ENCODE data around the gene WWC2. TPM values are rescaled to one million over a fixed set of nuclear protein-coding genes. Genes with fewer than 3 reads are reported as not detected.

WWC2 gene
- total and polyA plus RNA-seq, 2 experiments from 2014 or later: 50.5 to 74.2 TPM

GRCh38 chr4:183190900-183191527 lies 92.0 kb downstream of the WWC2 start:
- ATAC-seq (no peak), DNase-seq (ENCODE audit: low spot score) (no peak)
- Histone ChIP-seq H3K4me2 (no peak overlapping the region), H3K79me2 (replicated peaks; ENCODE audit: insufficient read depth) (peaks cover 97% of the 10 kb centered on the region), H3K4me1 (ENCODE audit: insufficient read depth) (peaks cover 58% of the 10 kb centered on the region), H3K27me3 (ENCODE audit: insufficient read depth) (no peaks in the 10 kb centered on the region), H3K4me3 (no peak overlapping the region), H3K36me3 (ENCODE audit: insufficient read depth) (no peaks in the 10 kb centered on the region), H3K9me2 (ENCODE audit: insufficient read depth) (no peaks in the 10 kb centered on the region), H4K20me1 (replicated peaks; ENCODE audit: insufficient read depth) (peaks cover 12% of the 10 kb centered on the region; the same call in 1 of the 2 replicates), H2AFZ (no peak overlapping the region), H3F3A (replicated peaks; ENCODE audit: low read depth) (no peaks in the 10 kb centered on the region), H3K27ac (ENCODE audit: low read depth) (no peak overlapping the region)
- Mint-ChIP-seq H3K27ac (peak overlapping the region; percentile 19; the same call in 1 of the 2 replicates), H3K27me3 (ENCODE audit: insufficient read depth, low read depth, poor library complexity) (peaks cover 4% of the 10 kb centered on the region), H3K36me3 (ENCODE audit: low read depth) (peaks cover 20% of the 10 kb centered on the region), H3K4me1 (peaks cover 66% of the 10 kb centered on the region), H3K4me3 (no peak overlapping the region), H3K9me3 (no peaks in the 10 kb centered on the region; the same call in 2 of the 3 replicates)
- no peak for TF ChIP-seq ZNF462 (CRISPR knock-in tag; IDR thresholded peaks at IDR 0.05)
- TF ChIP-seq EZH2phosphoT487 (IDR thresholded peaks at IDR 0.05; ENCODE audit: unreplicated experiment): no peak
- no peak for TF ChIP-seq CREB1 (CRISPR knock-in tag; IDR thresholded peaks at IDR 0.05; ENCODE audit: low read depth)
- no peak for TF ChIP-seq STAT1 (IDR thresholded peaks at IDR 0.05; ENCODE audit: unreplicated experiment)
- TF ChIP-seq ZNF331 (CRISPR knock-in tag; IDR thresholded peaks at IDR 0.05; ENCODE audit: low read depth): no peak
- TF ChIP-seq EZH2 (IDR thresholded peaks at IDR 0.05; ENCODE audit: low read depth, unreplicated experiment): no peak
- no peak for TF ChIP-seq ZNF114 (CRISPR knock-in tag; IDR thresholded peaks at IDR 0.05)
- TF ChIP-seq NANOG (IDR thresholded peaks at IDR 0.05; ENCODE audit: borderline replicate concordance): no peak
- no peak for TF ChIP-seq ETS1 (IDR thresholded peaks at IDR 0.05)
- no peak for TF ChIP-seq POLR2AphosphoS5 (IDR thresholded peaks at IDR 0.05; ENCODE audit: low read depth)
- TF ChIP-seq JUNB (IDR thresholded peaks at IDR 0.05; ENCODE audit: unreplicated experiment): no peak
- TF ChIP-seq REST (IDR thresholded peaks at IDR 0.05; ENCODE audit: unreplicated experiment): no peak
- TF ChIP-seq CTCF (conservative IDR thresholded peaks at IDR 0.05; ENCODE audit: low read depth in 2 of 2): no peak
